C4-2B (cell line): ENCODE data around the gene COMMD4.

ENCODE experiments used
- H3K27ac ChIP-seq: fragments of 450-650 bp; 2 replicates; pipeline ENCODE4 v1.5.1; 2017
- CTCF ChIP-seq: fragments of 450-650 bp; conservative IDR thresholded peaks from 2 replicates; pipeline ENCODE4 v1.5.1; 2017; ENCODE audit warnings: mild to moderate bottlenecking
- ZFX ChIP-seq: fragments of 450-650 bp; IDR thresholded peaks from 2 replicates; pipeline ENCODE4 v1.6.1; 2017

Gene COMMD4

GRCh38 chr15:75356006-75356405 lies 20.1 kb downstream of the COMMD4 start:
- TF ChIP-seq ZFX (no peak), CTCF (no peak)
- H3K27ac ChIP-seq: no peak overlapping the region

- no peak overlapping the region for H3K27ac ChIP-seq
- TF ChIP-seq ZFX (no peak), CTCF (no peak)
Observed at GRCh38 chr15:75356517-75356916, 20.7 kb downstream of the COMMD4 start.

- no peak overlapping the region for H3K27ac ChIP-seq
- no peak for TF ChIP-seq ZFX
- TF ChIP-seq CTCF: no peak
Observed at GRCh38 chr15:75357976-75358673, 22.3 kb downstream of the COMMD4 start.

- H3K27ac ChIP-seq: no peak overlapping the region
- TF ChIP-seq CTCF (no peak), ZFX (no peak)
Observed at GRCh38 chr15:75358771-75359536, 23.1 kb downstream of the COMMD4 start.

GRCh38 chr15:75359537-75360250 lies 23.8 kb downstream of the COMMD4 start:
- H3K27ac ChIP-seq: no peak overlapping the region
- TF ChIP-seq ZFX (no peak), CTCF (no peak)

GRCh38 chr15:75360391-75360790 lies 24.5 kb downstream of the COMMD4 start:
- TF ChIP-seq CTCF: no peak
- TF ChIP-seq ZFX: no peak
- H3K27ac ChIP-seq: no peak overlapping the region

- H3K27ac ChIP-seq: no peak overlapping the region
- TF ChIP-seq ZFX (no peak), CTCF (no peak)
Observed at GRCh38 chr15:75360856-75361255, 25.0 kb downstream of the COMMD4 start.
